ENCODE data around the gene AP1G2.

DNA sequence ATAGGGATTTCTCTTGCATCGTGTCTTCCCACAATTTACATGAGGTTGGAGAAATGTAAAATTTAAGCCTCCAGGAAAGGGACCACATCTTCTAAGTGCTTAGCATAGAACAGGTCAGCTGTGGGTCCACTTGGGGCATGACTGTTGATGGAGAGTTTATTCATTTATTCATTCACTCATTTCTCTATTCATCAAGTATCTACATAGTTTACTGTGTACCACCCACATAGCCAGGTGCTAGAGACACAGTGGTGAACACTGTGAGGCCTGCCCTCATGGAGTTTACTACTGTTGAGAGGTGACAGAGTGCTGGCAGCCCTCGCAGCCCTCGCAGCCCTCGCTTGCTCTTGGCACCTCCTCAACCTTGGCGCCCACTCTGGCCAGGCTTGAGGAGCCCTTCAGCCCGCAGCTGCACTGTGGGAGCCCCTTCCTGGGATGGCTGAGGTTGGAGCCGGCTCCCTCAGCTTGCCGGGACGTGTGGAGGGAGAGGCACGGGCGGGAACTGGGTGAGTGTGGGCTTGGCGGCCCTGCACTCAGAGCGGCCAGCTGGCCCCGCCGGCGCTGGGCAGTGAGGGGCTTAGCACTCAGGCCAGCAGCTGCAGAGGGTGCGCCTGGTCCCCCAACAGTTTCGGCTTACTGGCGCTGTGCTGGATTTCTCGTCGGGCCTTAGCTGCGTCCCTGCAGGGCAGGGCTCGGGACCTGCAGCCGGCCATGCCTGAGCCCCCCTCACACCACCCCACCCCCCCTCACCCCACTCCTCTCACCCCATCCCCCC lies 12.7 kb upstream of the AP1G2 start:
- TF ChIP-seq, protein P1, sequence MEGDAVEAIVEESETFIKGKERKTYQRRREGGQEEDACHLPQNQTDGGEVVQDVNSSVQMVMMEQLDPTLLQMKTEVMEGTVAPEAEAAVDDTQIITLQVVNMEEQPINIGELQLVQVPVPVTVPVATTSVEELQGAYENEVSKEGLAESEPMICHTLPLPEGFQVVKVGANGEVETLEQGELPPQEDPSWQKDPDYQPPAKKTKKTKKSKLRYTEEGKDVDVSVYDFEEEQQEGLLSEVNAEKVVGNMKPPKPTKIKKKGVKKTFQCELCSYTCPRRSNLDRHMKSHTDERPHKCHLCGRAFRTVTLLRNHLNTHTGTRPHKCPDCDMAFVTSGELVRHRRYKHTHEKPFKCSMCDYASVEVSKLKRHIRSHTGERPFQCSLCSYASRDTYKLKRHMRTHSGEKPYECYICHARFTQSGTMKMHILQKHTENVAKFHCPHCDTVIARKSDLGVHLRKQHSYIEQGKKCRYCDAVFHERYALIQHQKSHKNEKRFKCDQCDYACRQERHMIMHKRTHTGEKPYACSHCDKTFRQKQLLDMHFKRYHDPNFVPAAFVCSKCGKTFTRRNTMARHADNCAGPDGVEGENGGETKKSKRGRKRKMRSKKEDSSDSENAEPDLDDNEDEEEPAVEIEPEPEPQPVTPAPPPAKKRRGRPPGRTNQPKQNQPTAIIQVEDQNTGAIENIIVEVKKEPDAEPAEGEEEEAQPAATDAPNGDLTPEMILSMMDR (IDR thresholded peaks at IDR 0.05; ENCODE audit: low read depth, low read length) = no peak
- TF ChIP-seq EZH2phosphoT487 (IDR thresholded peaks at IDR 0.05; ENCODE audit: low read depth) = no peak
